Small intestine (tissue), 7 donors: Measurements from ENCODE around the gene PAN3. TPM values are rescaled to one million over a fixed set of nuclear protein-coding genes. Genes with fewer than 3 reads are reported as not detected.
"Not testable (repeated sequence)": the region's sequence is repeated elsewhere in the genome, so short reads cannot be mapped to it uniquely, and the experiment has no call there.

ENCODE experiments used
- DNase-seq, 2 donors: peaks; one replicate each; pipeline versions ENCODE4 v3.0.0 to v3.0.0-alpha.2; 2013
- FAIRE-seq: peaks from 2 replicates; lab custom pipeline; 2012; peaks lifted over from hg19 to GRCh38; lab: Jason Lieb, UNC
- H3K27ac ChIP-seq, 3 donors: one replicate each; pipeline ENCODE4 v1.5.1; 2013; ENCODE audit warnings: low read length in 2 of 3, mild to moderate bottlenecking in 2 of 3, control low read depth in 1 of 3, inconsistent platforms in 1 of 3, low read depth in 1 of 3, moderate library complexity in 1 of 3
- H3K27me3 ChIP-seq, 3 donors: one replicate each; pipeline ENCODE4 v1.6.1; 2013; ENCODE audit warnings: low read length in 3 of 3, inconsistent platforms in 1 of 3; ENCODE audit not compliant: control insufficient read depth in 3 of 3, insufficient read depth in 3 of 3
- H3K36me3 ChIP-seq, 3 donors: one replicate each; pipeline ENCODE4 v1.6.1; 2013; ENCODE audit warnings: low read length in 3 of 3, inconsistent platforms in 1 of 3, low read depth in 1 of 3, mild to moderate bottlenecking in 1 of 3, moderate library complexity in 1 of 3; ENCODE audit not compliant: control insufficient read depth in 3 of 3, insufficient read depth in 2 of 3
- H3K4me1 ChIP-seq, 3 donors: one replicate each; pipeline ENCODE4 v1.6.1; 2013; ENCODE audit warnings: low read length in 2 of 3, inconsistent platforms in 1 of 3, low read depth in 1 of 3, mild to moderate bottlenecking in 1 of 3, moderate library complexity in 1 of 3; ENCODE audit not compliant: control insufficient read depth in 3 of 3, insufficient read depth in 2 of 3
- H3K4me3 ChIP-seq, 3 donors: one replicate each; pipeline ENCODE4 v1.5.1; 2013; ENCODE audit warnings: low read length in 3 of 3, control low read depth in 1 of 3, inconsistent platforms in 1 of 3, low read depth in 1 of 3, mild to moderate bottlenecking in 1 of 3, moderate library complexity in 1 of 3
- H3K9me3 ChIP-seq, 2 donors: one replicate each; pipeline ENCODE4 v1.6.1; 2013; ENCODE audit warnings: low read depth in 1 of 2, low read length in 1 of 2; ENCODE audit not compliant: control insufficient read depth in 2 of 2, insufficient read depth in 1 of 2
- WGBS, 3 donors: extraction: QIAGEN DNeasy Blood & Tissue Kit; methylation state at CpG; one replicate each; pipeline ENCODE4 v1.1.7; 2013; 5-methylcytosine and 5-hydroxymethylcytosine counted together
- polyA plus RNA-seq, 4 donors: library from polyadenylated mRNA; stranded (reverse) in 3 of 4; unstranded in 1 of 4; fragments of 200-250 nt in 3 of 4; fragments of 120-200 nt in 1 of 4; gene quantifications; one replicate each; pipeline versions ENCODE4 v1.2.1 to v1.2.3, GENCODE V29; 2013
- donor health status: healthy with polysubstance abuse.
- donor health status: control.
- donor health status: control.
- donor health status: Bipolar disorder and iron deficiency.
- donor health status: healthy.

Gene PAN3
- polyA plus RNA-seq, 4 donors, result 7.8 to 37.4 (median 10.6) TPM

DNA sequence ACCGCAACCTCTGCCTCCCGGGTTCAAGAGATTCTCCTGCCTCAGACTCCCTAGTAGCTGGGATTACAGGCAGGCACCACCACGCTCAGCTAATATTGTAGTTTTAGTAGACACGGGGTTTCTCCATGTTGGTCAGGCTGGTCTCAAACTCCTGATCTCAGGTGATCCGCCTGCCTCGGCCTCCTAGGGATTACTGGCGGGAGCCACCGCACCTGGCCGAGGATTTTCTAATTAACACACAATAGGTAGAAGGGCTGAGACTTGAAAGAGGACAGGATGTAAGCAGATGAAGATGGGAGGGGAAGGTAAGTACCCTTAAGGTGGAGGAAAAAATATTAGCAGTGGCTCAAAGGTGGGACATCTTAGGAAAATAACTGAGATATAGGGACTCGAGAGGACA is 3.2 kb downstream of the PAN3 start:
- H3K27ac ChIP-seq, H3K9me3 ChIP-seq, H3K36me3 ChIP-seq, FAIRE-seq, DNase-seq, H3K4me1 ChIP-seq, H3K27me3 ChIP-seq: not testable (repeated sequence)
- 75 to 84% (median 83%) methylated on average over 10 of the region's 10 CpGs for WGBS, 3 donors
- peak overlapping the region in 1 of 3 donors; percentile 13 for H3K4me3 ChIP-seq

GRCh38 chr13:28145049-28145448 is 6.7 kb downstream of the PAN3 start:
- peaks cover 2 to 4% (median 2%) of the 10 kb centered on the region in 3 donors for H3K36me3 ChIP-seq
- WGBS, 3 donors, result 82 to 86% (median 84%) methylated on average over 6 of the region's 6 CpGs
- peaks cover 0 to 3% (median 0%) of the 10 kb centered on the region in 3 donors for H3K4me1 ChIP-seq
- H3K9me3 ChIP-seq, result no peaks in the 10 kb centered on the region
- H3K4me3 ChIP-seq, result no peak overlapping the region
- H3K27ac ChIP-seq, result no peak overlapping the region
- FAIRE-seq, result no peak
- H3K27me3 ChIP-seq, result no peaks in the 10 kb centered on the region
- DNase-seq, result no peak

- no peaks in the 10 kb centered on the region for H3K27me3 ChIP-seq
- no peak for DNase-seq
- H3K9me3 ChIP-seq, result no peaks in the 10 kb centered on the region
- peaks cover 2 to 5% (median 2%) of the 10 kb centered on the region in 3 donors for H3K36me3 ChIP-seq
- no peaks in the 10 kb centered on the region for H3K4me1 ChIP-seq
- 32 to 75% (median 46%) methylated on average over 1 of the region's 1 CpG for WGBS, 3 donors
- FAIRE-seq, result no peak
- no peak overlapping the region for H3K27ac ChIP-seq
- H3K4me3 ChIP-seq, result no peak overlapping the region
Observed at GRCh38 chr13:28147495-28147894, 9.2 kb downstream of the PAN3 start.

DNA sequence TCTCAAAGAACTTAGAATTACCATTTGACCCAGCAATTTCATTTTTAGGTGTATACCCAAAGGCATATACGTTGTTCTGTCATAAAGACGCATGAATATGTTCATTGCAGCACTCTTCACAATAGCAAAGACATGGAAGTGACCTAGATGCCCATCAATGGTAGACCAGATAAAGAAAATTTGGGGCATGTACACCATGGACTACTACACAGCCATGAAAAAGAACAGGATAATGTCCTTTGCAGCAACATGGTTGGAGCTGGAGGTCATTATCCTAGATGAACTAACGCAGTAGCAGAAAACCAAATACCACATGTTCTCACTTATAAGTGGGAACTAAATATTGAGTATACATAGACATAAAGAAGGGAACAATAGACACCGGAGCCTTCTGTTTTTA is 20.7 kb downstream of the PAN3 start:
- Histone ChIP-seq H3K27ac (no peak overlapping the region), H3K4me1 (peaks cover 3 to 7% (median 5%) of the 10 kb centered on the region in 3 donors), H3K9me3 (no peaks in the 10 kb centered on the region), H3K4me3 (no peak overlapping the region), H3K27me3 (no peaks in the 10 kb centered on the region), H3K36me3 (peaks cover 0 to 5% (median 0%) of the 10 kb centered on the region in 3 donors)
- WGBS, 3 donors, result 92 to 94% (median 93%) methylated on average over 4 of the region's 4 CpGs
- FAIRE-seq (no peak), DNase-seq (no peak)

DNA sequence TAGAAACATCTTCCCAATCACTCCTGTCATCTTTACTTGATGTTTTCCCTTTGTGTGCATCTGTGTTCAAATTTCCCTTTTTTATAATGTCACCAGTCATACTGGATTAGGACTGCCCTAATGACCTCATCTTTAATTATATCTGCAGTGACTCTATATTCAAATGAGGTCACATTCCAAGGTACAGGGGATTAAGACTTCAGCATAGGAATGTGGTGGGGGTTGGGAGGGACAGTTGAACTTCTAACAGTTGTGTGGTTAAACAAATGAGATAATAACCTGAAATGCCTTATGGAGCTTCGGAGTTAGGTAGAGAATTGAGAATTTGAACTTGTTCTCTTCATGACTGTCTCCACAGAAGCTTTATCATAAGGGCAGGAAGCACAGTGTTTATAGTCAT is 23.0 kb downstream of the PAN3 start:
- H3K27ac ChIP-seq, result peak overlapping the region; percentile 56 to 64 (median 63)
- H3K27me3 ChIP-seq, result no peaks in the 10 kb centered on the region
- peaks cover 0 to 3% of the 10 kb centered on the region in 2 donors for H3K9me3 ChIP-seq
- peaks cover 5 to 7% (median 5%) of the 10 kb centered on the region in 3 donors for H3K4me1 ChIP-seq
- no peak overlapping the region for H3K4me3 ChIP-seq
- DNase-seq, result peak; percentile 89 to 95
- 13 to 41% (median 14%) methylated on average over 1 of the region's 1 CpG for WGBS, 3 donors
- no peak for FAIRE-seq
- peaks cover 0 to 1% (median 0%) of the 10 kb centered on the region in 3 donors for H3K36me3 ChIP-seq

DNA sequence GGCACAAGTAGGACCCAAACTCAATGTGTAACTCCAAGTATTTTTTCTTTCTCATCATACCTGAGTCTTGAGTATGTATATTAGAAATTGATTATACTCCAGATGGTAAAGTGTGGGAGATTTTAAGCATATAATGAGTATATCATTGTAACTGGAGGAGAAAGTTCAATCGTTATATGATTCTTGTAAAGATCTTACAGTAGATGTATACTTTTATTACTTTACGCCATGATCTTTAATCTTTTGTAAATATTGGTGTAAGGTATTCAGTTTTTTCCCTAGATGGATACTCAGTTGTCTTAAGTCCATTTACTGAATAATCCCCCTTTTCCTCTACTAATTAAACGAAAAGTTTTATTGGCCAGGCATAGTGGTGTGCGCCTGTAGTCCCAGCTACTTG is 25.2 kb downstream of the PAN3 start:
- Histone ChIP-seq H3K4me1 (peaks cover 5 to 7% (median 5%) of the 10 kb centered on the region in 3 donors), H3K27ac (no peak overlapping the region), H3K9me3 (peaks cover 0 to 3% of the 10 kb centered on the region in 2 donors), H3K4me3 (no peak overlapping the region), H3K27me3 (no peaks in the 10 kb centered on the region), H3K36me3 (peaks cover 0 to 5% (median 0%) of the 10 kb centered on the region in 3 donors)
- 32 to 66% (median 53%) methylated on average over 4 of the region's 4 CpGs for WGBS, 3 donors
- DNase-seq (peak; percentile 29 to 31), FAIRE-seq (no peak)

DNA sequence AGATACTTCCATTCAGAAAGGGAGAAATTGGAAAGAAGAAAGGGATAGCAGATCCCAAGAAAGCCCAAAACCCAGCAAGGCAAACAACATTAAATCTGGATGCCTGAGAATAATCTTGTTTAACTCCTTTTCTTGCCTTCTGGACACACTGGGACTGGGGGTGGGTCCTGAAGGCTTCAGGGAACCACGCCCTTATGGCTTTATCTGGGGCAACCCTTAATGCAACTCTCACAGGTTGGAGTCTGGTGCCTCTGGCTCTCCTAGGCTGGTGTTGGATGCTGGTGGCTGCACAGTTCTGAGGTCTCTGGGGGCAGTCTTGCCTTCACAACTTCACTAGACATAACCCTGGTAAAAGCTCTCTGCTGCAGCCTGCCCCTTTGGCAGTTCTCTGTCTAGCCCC is 27.9 kb downstream of the PAN3 start:
- H3K27me3 ChIP-seq, result no peaks in the 10 kb centered on the region
- DNase-seq (no peak), FAIRE-seq (no peak)
- WGBS, 3 donors, result 74 to 100% (median 91%) methylated on average over 1 of the region's 1 CpG
- peaks cover 3 to 5% (median 5%) of the 10 kb centered on the region in 3 donors for H3K4me1 ChIP-seq
- H3K36me3 ChIP-seq, result peaks cover 0 to 5% (median 0%) of the 10 kb centered on the region in 3 donors
- H3K27ac ChIP-seq, result no peak overlapping the region
- no peak overlapping the region for H3K4me3 ChIP-seq
- peaks cover 0 to 3% of the 10 kb centered on the region in 2 donors for H3K9me3 ChIP-seq

DNA sequence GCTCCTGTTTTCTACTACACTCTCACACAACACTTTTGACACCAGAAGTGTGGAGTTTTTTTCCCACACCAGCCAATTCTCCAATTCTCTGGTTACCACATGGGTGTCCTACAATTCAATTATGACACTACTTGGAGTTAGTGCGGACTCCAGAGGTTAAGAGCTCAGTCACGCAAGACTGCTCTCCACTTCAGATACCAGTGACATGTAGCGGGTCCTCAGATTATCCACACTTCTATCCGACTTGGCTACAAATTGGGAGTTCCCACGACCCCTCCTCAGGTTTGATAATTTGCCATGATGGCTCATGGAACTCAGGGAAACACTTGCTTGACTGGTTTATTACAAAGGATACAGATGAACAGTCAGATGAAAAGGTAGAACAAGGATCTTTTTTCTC is 32.9 kb downstream of the PAN3 start:
- H3K4me1 ChIP-seq, result peaks cover 0 to 3% (median 0%) of the 10 kb centered on the region in 3 donors
- H3K36me3 ChIP-seq, result peaks cover 0 to 8% (median 1%) of the 10 kb centered on the region in 3 donors
- FAIRE-seq, result no peak
- no peak for DNase-seq
- H3K9me3 ChIP-seq, result no peaks in the 10 kb centered on the region
- no peak overlapping the region for H3K27ac ChIP-seq
- H3K4me3 ChIP-seq, result no peak overlapping the region
- 78 to 88% (median 85%) methylated on average over 5 of the region's 5 CpGs for WGBS, 3 donors
- H3K27me3 ChIP-seq, result no peaks in the 10 kb centered on the region

DNA sequence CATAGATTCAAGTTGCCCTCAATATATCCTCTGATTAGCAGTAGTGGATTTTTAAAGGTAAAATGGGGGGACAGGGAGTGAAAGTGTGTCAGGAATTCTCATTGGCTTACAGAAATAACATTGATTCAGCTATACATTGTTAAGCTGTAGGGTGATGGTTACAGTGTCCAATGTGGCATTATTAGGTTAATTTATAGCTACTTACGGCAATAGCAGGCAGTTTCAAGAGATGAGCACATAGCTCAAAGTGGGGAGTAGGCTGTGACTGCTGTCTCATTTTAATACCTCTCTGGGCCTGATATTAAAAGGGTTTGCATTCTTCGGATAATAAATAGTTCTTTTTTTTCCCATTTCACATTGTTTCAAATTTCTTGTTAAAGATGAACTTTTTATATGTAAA is 34.6 kb downstream of the PAN3 start:
- FAIRE-seq, result no peak
- H3K9me3 ChIP-seq, result no peaks in the 10 kb centered on the region
- no peak for DNase-seq
- H3K27me3 ChIP-seq, result no peaks in the 10 kb centered on the region
- H3K36me3 ChIP-seq, result peaks cover 0 to 5% (median 3%) of the 10 kb centered on the region in 3 donors
- H3K4me1 ChIP-seq, result peaks cover 0 to 3% (median 0%) of the 10 kb centered on the region in 3 donors
- H3K4me3 ChIP-seq, result no peak overlapping the region
- WGBS, 3 donors, result 46 to 50% (median 48%) methylated on average over 2 of the region's 2 CpGs
- no peak overlapping the region for H3K27ac ChIP-seq
